ENCODE results near the gene TESK1.

Gene TESK1

GRCh38 chr9:35560625-35561337, 44.3 kb upstream of the TESK1 start:
- TF ChIP-seq CTCF (IDR thresholded peaks at IDR 0.05; ENCODE audit: borderline replicate concordance, insufficient read depth, low read depth, low read length), result no peak
- no peak overlapping the region for H3K4me3 ChIP-seq (ENCODE audit: low read depth, low read length)

GRCh38 chr9:35561468-35562261, 43.4 kb upstream of the TESK1 start:
- H3K4me3 ChIP-seq (ENCODE audit: low read depth, low read length), result no peak overlapping the region
- TF ChIP-seq CTCF (IDR thresholded peaks at IDR 0.05; ENCODE audit: borderline replicate concordance, insufficient read depth, low read depth, low read length), result no peak

GRCh38 chr9:35562895-35563780, 41.9 kb upstream of the TESK1 start:
- H3K4me3 ChIP-seq (ENCODE audit: low read depth, low read length), result no peak overlapping the region
- TF ChIP-seq CTCF (IDR thresholded peaks at IDR 0.05; ENCODE audit: borderline replicate concordance, insufficient read depth, low read depth, low read length), result no peak

DNA sequence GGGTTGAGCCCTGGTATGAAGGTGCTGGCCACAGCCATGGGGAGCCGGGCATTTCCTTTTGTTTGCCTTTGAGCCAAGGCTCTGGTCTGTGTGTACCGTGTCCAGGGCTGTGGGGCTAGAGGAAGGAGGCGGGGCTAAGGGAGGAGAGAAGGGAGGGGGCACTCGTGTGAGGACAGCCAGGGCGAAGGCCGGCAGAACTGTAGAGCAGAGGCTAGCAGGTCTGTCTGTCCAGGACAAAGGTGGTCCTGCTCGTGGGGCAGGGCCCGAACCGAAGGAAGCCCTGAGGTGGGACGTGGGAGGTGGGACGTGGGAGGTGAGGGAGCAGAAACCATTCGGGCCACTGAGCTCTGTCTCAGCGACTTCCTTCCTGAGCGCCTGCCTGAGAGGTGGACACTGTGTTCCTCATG, 41.3 kb upstream of the TESK1 start:
- no peak for TF ChIP-seq CTCF (IDR thresholded peaks at IDR 0.05; ENCODE audit: borderline replicate concordance, insufficient read depth, low read depth, low read length)
- no peak overlapping the region for H3K4me3 ChIP-seq (ENCODE audit: low read depth, low read length)

- no peak overlapping the region for H3K4me3 ChIP-seq (ENCODE audit: low read depth, low read length)
- no peak for TF ChIP-seq CTCF (IDR thresholded peaks at IDR 0.05; ENCODE audit: borderline replicate concordance, insufficient read depth, low read depth, low read length)
Observed at GRCh38 chr9:35564658-35565061, 40.4 kb upstream of the TESK1 start.

- no peak overlapping the region for H3K4me3 ChIP-seq (ENCODE audit: low read depth, low read length)
- TF ChIP-seq CTCF (IDR thresholded peaks at IDR 0.05; ENCODE audit: borderline replicate concordance, insufficient read depth, low read depth, low read length), result no peak
Observed at GRCh38 chr9:35566417-35566816, 38.6 kb upstream of the TESK1 start.

Data from GM12875 (cell line).